HL-60 (cell line): ENCODE results near the gene JMJD7.

Experiments used
- CTCF ChIP-seq: IDR thresholded peaks from one replicate; pipeline ENCODE4 v1.5.1; 2011; ENCODE audit warnings: low read length, control low read depth, inconsistent platforms; ENCODE audit not compliant: insufficient read depth
- POLR2AphosphoS5 ChIP-seq: IDR thresholded peaks from 2 replicates; pipeline ENCODE4 v1.6.1; 2012; ENCODE audit warnings: low read depth
- REST ChIP-seq: IDR thresholded peaks from 2 replicates; pipeline ENCODE4 v1.6.1; 2012; ENCODE audit warnings: low read depth; ENCODE audit not compliant: insufficient replicate concordance

GRCh38 chr15:41804916-41805666, 22.8 kb upstream of the JMJD7 start:
- TF ChIP-seq CTCF (no peak), REST (no peak), POLR2AphosphoS5 (no peak)
